WTC11 (cell line): ENCODE results near the gene ZBTB12. TPM values are rescaled to one million over a fixed set of nuclear protein-coding genes. Genes with fewer than 3 reads are reported as not detected.
A peak's percentile ranks its signal among the peaks of the same experiment; 100 is the strongest.

Experiments used
- ATAC-seq: fragments of 200-7000 bp; cut with Tn5 transposase; 2 replicates; pipeline ENCODE4 v1.10.0; 2021; ENCODE audit warnings: mild to moderate bottlenecking, moderate library complexity
- CTCF ChIA-PET: fragments of 300-600 bp; sonication (Branson Sonifier 250); formaldehyde crosslinking; loops from one replicate; lab custom pipeline; 2021; ENCODE audit warnings: antibody characterized with exemption; lab: Charles Lee
- POLR2A ChIA-PET: fragments of 350-600 bp; sonication (Branson Sonifier 250); formaldehyde crosslinking; loops from one replicate; lab custom pipeline; 2021; ENCODE audit warnings: antibody characterized with exemption; lab: Charles Lee
- DNase-seq: peaks from one replicate; pipeline ENCODE4 v3.0.0; 2021; ENCODE audit warnings: low spot score
- H3K27ac Mint-ChIP-seq: 2 replicates; pipeline ENCODE4 v1.8.0; 2021; ENCODE audit warnings: mixed read lengths
- H3K27me3 Mint-ChIP-seq: 2 replicates; pipeline ENCODE4 v1.8.0; 2021; ENCODE audit warnings: low read depth, mild to moderate bottlenecking, moderate library complexity, mixed read lengths
- H3K36me3 Mint-ChIP-seq: 2 replicates; pipeline ENCODE4 v1.8.0; 2021; ENCODE audit warnings: mixed read lengths
- H3K4me1 Mint-ChIP-seq: 2 replicates; pipeline ENCODE4 v1.8.0; 2022; ENCODE audit warnings: mixed read lengths
- H3K4me3 Mint-ChIP-seq: 2 replicates; pipeline ENCODE4 v1.8.0; 2021; ENCODE audit warnings: mild to moderate bottlenecking, moderate library complexity, mixed read lengths
- H3K9me3 Mint-ChIP-seq: 2 replicates; pipeline ENCODE4 v1.8.0; 2021; ENCODE audit warnings: mixed read lengths
- AR ChIP-seq: fragments of 250-450 bp; sonication (Bioruptor Pico); IDR thresholded peaks from 2 replicates; pipeline ENCODE4 v1.9.0; 2021; ENCODE audit warnings: mild to moderate bottlenecking
- EMX1 ChIP-seq: fragments of 250-450 bp; sonication (Bioruptor Pico); IDR thresholded peaks from 2 replicates; pipeline ENCODE4 v1.8.0; 2021; ENCODE audit warnings: mild to moderate bottlenecking
- FOXK1 ChIP-seq: sonication (generic); formaldehyde crosslinking; IDR thresholded peaks from 2 replicates; pipeline ENCODE4 v1.8.0; 2022; ENCODE audit warnings: mild to moderate bottlenecking, moderate library complexity, missing genetic modification reagents
- FOXP1 ChIP-seq: sonication (generic); formaldehyde crosslinking; IDR thresholded peaks from 2 replicates; pipeline ENCODE4 v1.8.0; 2022; ENCODE audit warnings: missing genetic modification reagents, mild to moderate bottlenecking, moderate library complexity, borderline replicate concordance
- HMGXB4 ChIP-seq: sonication (generic); formaldehyde crosslinking; IDR thresholded peaks from 2 replicates; pipeline ENCODE4 v1.8.1; 2023; ENCODE audit warnings: mild to moderate bottlenecking, moderate library complexity, missing genetic modification reagents
- IRF1 ChIP-seq: sonication (generic); formaldehyde crosslinking; IDR thresholded peaks from 2 replicates; pipeline ENCODE4 v1.8.0; 2023; ENCODE audit warnings: missing genetic modification reagents
- MAX ChIP-seq: sonication (generic); formaldehyde crosslinking; IDR thresholded peaks from 2 replicates; pipeline ENCODE4 v1.8.0; 2022; ENCODE audit warnings: mild to moderate bottlenecking, missing genetic modification reagents
- MLX ChIP-seq: sonication (generic); formaldehyde crosslinking; IDR thresholded peaks from 2 replicates; pipeline ENCODE4 v1.8.1; 2023; ENCODE audit warnings: mild to moderate bottlenecking, missing genetic modification reagents, moderate library complexity
- PRRX2 ChIP-seq: fragments of 250-450 bp; sonication (Bioruptor Pico); IDR thresholded peaks from 2 replicates; pipeline ENCODE4 v1.8.0; 2021; ENCODE audit warnings: mild to moderate bottlenecking
- SMAD3 ChIP-seq: sonication (generic); formaldehyde crosslinking; IDR thresholded peaks from 2 replicates; pipeline ENCODE4 v1.8.0; 2022; ENCODE audit warnings: missing genetic modification reagents, mild to moderate bottlenecking, borderline replicate concordance
- TEAD1 ChIP-seq: sonication (generic); formaldehyde crosslinking; IDR thresholded peaks from 2 replicates; pipeline ENCODE4 v1.8.0; 2022; ENCODE audit warnings: mild to moderate bottlenecking, missing genetic modification reagents
- ZBTB43 ChIP-seq: sonication (generic); formaldehyde crosslinking; IDR thresholded peaks from 2 replicates; pipeline ENCODE4 v1.8.1; 2023; ENCODE audit warnings: mild to moderate bottlenecking, missing genetic modification reagents
- ZMAT4 ChIP-seq: fragments of 250-450 bp; sonication (Bioruptor Pico); IDR thresholded peaks from 2 replicates; pipeline ENCODE4 v1.9.0; 2021; ENCODE audit warnings: mild to moderate bottlenecking
- total RNA-seq: library from RNA; stranded (reverse); gene quantifications from 3 replicates; pipeline ENCODE4 v1.2.3, GENCODE V29; 2021

ZBTB12 gene
- total RNA-seq, 1 experiment from 2014 or later, result 24.0 TPM

- peak; percentile 40 for DNase-seq
- Mint-ChIP-seq H3K4me1 (peaks cover 23% of the 10 kb centered on the region), H3K36me3 (peaks cover 2% of the 10 kb centered on the region; the same call in 1 of the 2 replicates), H3K9me3 (no peaks in the 10 kb centered on the region), H3K27me3 (peaks cover 5% of the 10 kb centered on the region), H3K4me3 (peak overlapping the region; percentile 64), H3K27ac (peak overlapping the region; percentile 11; the same call in 1 of the 2 replicates)
- POLR2A ChIA-PET, result no interaction called here
- CTCF ChIA-PET, result interaction anchor here (0.6 to 1.4 kb wide), 3 partner anchors 22 to 51 kb away, joined by 3 to 7 read pairs (median 4); partner anchors contain the start of gene NEU1
- peak; percentile 3; the same call in 1 of the 2 replicates for ATAC-seq
- TF ChIP-seq ZBTB43 (CRISPR knock-in tag) (peak; percentile 20; the same call in 1 of the 2 replicates), IRF1 (peak; percentile 34; the same call in 1 of the 2 replicates), FOXP1 (CRISPR knock-in tag) (peak; percentile 44; the same call in 1 of the 2 replicates), MAX (CRISPR knock-in tag) (peak; percentile 90), ZMAT4 (CRISPR knock-in tag) (no peak), FOXK1 (no peak), HMGXB4 (CRISPR knock-in tag) (0 out of 2 replicates have a peak, but pooled peaks have one; percentile 12)
Measured at GRCh38 chr6:31900917-31901414, 920 bp downstream of the ZBTB12 start.

- ChIA-PET POLR2A (no interaction called here), CTCF (interaction anchor here (1.2 to 1.4 kb wide), 2 partner anchors 23 to 52 kb away, joined by 4 to 7 read pairs; no protein-coding TSS in a partner anchor)
- peaks cover 23% of the 10 kb centered on the region for H3K4me1 Mint-ChIP-seq
- H3K9me3 Mint-ChIP-seq, result no peaks in the 10 kb centered on the region
- TF ChIP-seq HMGXB4 (CRISPR knock-in tag) (0 out of 2 replicates have a peak, but pooled peaks have one; percentile 7), ZBTB43 (CRISPR knock-in tag) (no peak)
- no peak overlapping the region for H3K4me3 Mint-ChIP-seq
- DNase-seq, result no peak
- ATAC-seq, result no peak
- H3K27me3 Mint-ChIP-seq, result peaks cover 5% of the 10 kb centered on the region
- H3K36me3 Mint-ChIP-seq, result peaks cover 9% of the 10 kb centered on the region
- peak overlapping the region; percentile 53; the same call in 1 of the 2 replicates for H3K27ac Mint-ChIP-seq
Measured at GRCh38 chr6:31899882-31900722, 1.8 kb downstream of the ZBTB12 start.

GRCh38 chr6:31899215-31899614 is 2.7 kb downstream of the ZBTB12 start:
- H3K4me1 Mint-ChIP-seq, result peaks cover 23% of the 10 kb centered on the region
- H3K27ac Mint-ChIP-seq, result peak overlapping the region; percentile 53
- peak overlapping the region; percentile 41 for H3K4me3 Mint-ChIP-seq
- no peaks in the 10 kb centered on the region for H3K9me3 Mint-ChIP-seq
- CTCF ChIA-PET, result interaction anchor here (0.6 to 2.6 kb wide), 4 partner anchors 25 to 521 kb away, joined by 4 to 22 read pairs (median 13); no protein-coding TSS in a partner anchor
- H3K27me3 Mint-ChIP-seq, result no peaks in the 10 kb centered on the region; the same call in none of the 2 replicates
- TF ChIP-seq PRRX2 (no peak), AR (CRISPR knock-in tag) (no peak), FOXP1 (CRISPR knock-in tag) (no peak), SMAD3 (CRISPR knock-in tag) (no peak), EMX1 (CRISPR knock-in tag) (no peak), TEAD1 (CRISPR knock-in tag) (no peak), MLX (CRISPR knock-in tag) (no peak)
- ATAC-seq (no peak), DNase-seq (no peak)
- POLR2A ChIA-PET, result interaction anchor here (0.6 kb wide), 1 partner anchor 64 kb away, joined by 3 read pairs; no protein-coding TSS in a partner anchor
- peaks cover 16% of the 10 kb centered on the region for H3K36me3 Mint-ChIP-seq
